Psoas muscle (tissue), 8 donors: Measurements from ENCODE around the gene SRRM3. TPM values are rescaled to one million over a fixed set of nuclear protein-coding genes. Genes with fewer than 3 reads are reported as not detected.
"Not testable (repeated sequence)": the region's sequence is repeated elsewhere in the genome, so short reads cannot be mapped to it uniquely, and the experiment has no call there.

Experiments
- ATAC-seq, 4 donors: fragments of 200-7000 bp; cut with Tn5 transposase; one replicate each; pipeline ENCODE4 v1.9.1; 2020; ENCODE audit warnings: moderate library complexity in 3 of 4, mild to moderate bottlenecking in 2 of 4
- DNase-seq, 2 donors: peaks; one replicate each; pipeline ENCODE4 v3.0.0-alpha.2; 2020
- H3K27ac ChIP-seq: fragments of 200-600 bp; one replicate; pipeline ENCODE4 v1.8.0; 2022
- H3K27me3 ChIP-seq, 3 donors: fragments of 200-600 bp in 1 of 3; one replicate each; pipeline versions ENCODE4 v1.6.1 to v1.8.0; 2013 to 2022; ENCODE audit warnings: low read length in 2 of 3, mild to moderate bottlenecking in 2 of 3, moderate library complexity in 1 of 3; ENCODE audit not compliant: insufficient read depth in 3 of 3
- H3K36me3 ChIP-seq, 2 donors: fragments of 200-600 bp in 1 of 2; one replicate each; pipeline versions ENCODE4 v1.6.1 to v1.8.0; 2013 to 2022; ENCODE audit warnings: low read depth in 1 of 2, mild to moderate bottlenecking in 1 of 2, moderate library complexity in 1 of 2; ENCODE audit not compliant: insufficient read depth in 1 of 2
- H3K4me1 ChIP-seq: fragments of 200-600 bp; one replicate; pipeline ENCODE4 v1.8.0; 2022
- H3K4me3 ChIP-seq: fragments of 200-600 bp; one replicate; pipeline ENCODE4 v1.8.0; 2022; ENCODE audit warnings: mild to moderate bottlenecking
- H3K9me3 ChIP-seq: fragments of 200-600 bp; one replicate; pipeline ENCODE4 v1.8.0; 2022
- WGBS, 3 donors: extraction: QIAGEN DNeasy Blood & Tissue Kit; methylation state at CpG; one replicate each; pipeline versions ENCODE4 v1.1.6 to v1.1.7; 2013; 5-methylcytosine and 5-hydroxymethylcytosine counted together
- intact Hi-C, 2 donors: fragments of 100-400 bp; cut with DNase I; formaldehyde crosslinking; loops; one replicate each; pipeline versions ENCODE4 v1.11.0 to v1.14.2; 2022
- polyA plus RNA-seq, 3 donors: library from polyadenylated mRNA; stranded (reverse); fragments of 200-250 nt; gene quantifications; one replicate each; pipeline ENCODE4 v1.2.3, GENCODE V29; 2013
- total RNA-seq, 4 donors: library from RNA; stranded (reverse); fragmentation: NEBNext Ultra II Directional in 2 of 4; extraction: Animal tissue kit (Norgen Biotek cat#: 25700) in 2 of 4; gene quantifications; one replicate each; pipeline versions ENCODE4 v1.2.1 to v1.2.4, GENCODE V29; 2021 to 2023
- TF ChIP-seq, protein P1 (sequence below): fragments of 200-600 bp; IDR thresholded peaks from one replicate; pipeline ENCODE4 v1.8.0; 2022; ENCODE audit warnings: antibody characterized with exemption
- donor health status: healthy with polysubstance abuse.
- donor health status: DM: no; HTN: no; CAD: no; lungs with moderate emphysema.
- donor health status: Bipolar disorder and iron deficiency.
- donor health status: healthy.
- donor health status: DM: yes; HTN: yes; CAD: no.
- donor health status: DM: no; HTN: no; CAD: no.
- donor health status: DM: no; HTN: no; CAD: no.
- donor health status: DM: yes; HTN: yes; CAD: no.

SRRM3 gene
- total and polyA plus RNA-seq, 7 donors: 0.48 to 5.4 (median 0.69) TPM

GRCh38 chr7:76234931-76235441 is 33.3 kb downstream of the SRRM3 start:
- 2 to 3% (median 3%) methylated on average over 40 to 48 of the region's 48 CpGs for WGBS, 3 donors
- Histone ChIP-seq H3K4me1 (no peaks in the 10 kb centered on the region), H3K9me3 (no peaks in the 10 kb centered on the region), H3K4me3 (peak overlapping the region; percentile 35), H3K27ac (no peak overlapping the region), H3K27me3 (peaks cover 0 to 86% (median 20%) of the 10 kb centered on the region in 3 donors), H3K36me3 (no peaks in the 10 kb centered on the region)
- intact Hi-C loops: no loop called here
- TF ChIP-seq, protein P1, sequence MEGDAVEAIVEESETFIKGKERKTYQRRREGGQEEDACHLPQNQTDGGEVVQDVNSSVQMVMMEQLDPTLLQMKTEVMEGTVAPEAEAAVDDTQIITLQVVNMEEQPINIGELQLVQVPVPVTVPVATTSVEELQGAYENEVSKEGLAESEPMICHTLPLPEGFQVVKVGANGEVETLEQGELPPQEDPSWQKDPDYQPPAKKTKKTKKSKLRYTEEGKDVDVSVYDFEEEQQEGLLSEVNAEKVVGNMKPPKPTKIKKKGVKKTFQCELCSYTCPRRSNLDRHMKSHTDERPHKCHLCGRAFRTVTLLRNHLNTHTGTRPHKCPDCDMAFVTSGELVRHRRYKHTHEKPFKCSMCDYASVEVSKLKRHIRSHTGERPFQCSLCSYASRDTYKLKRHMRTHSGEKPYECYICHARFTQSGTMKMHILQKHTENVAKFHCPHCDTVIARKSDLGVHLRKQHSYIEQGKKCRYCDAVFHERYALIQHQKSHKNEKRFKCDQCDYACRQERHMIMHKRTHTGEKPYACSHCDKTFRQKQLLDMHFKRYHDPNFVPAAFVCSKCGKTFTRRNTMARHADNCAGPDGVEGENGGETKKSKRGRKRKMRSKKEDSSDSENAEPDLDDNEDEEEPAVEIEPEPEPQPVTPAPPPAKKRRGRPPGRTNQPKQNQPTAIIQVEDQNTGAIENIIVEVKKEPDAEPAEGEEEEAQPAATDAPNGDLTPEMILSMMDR: no peak
- DNase-seq: peak; percentile 64 to 79
- ATAC-seq: peak; percentile 78 to 94 (median 84)

GRCh38 chr7:76236224-76236623 is 34.5 kb downstream of the SRRM3 start:
- DNase-seq (no peak), ATAC-seq (no peak)
- no peaks in the 10 kb centered on the region for H3K9me3 ChIP-seq
- peaks cover 0 to 73% (median 20%) of the 10 kb centered on the region in 3 donors for H3K27me3 ChIP-seq
- H3K4me1 ChIP-seq: no peaks in the 10 kb centered on the region
- no peak overlapping the region for H3K27ac ChIP-seq
- intact Hi-C loops: no loop called here
- no peak overlapping the region for H3K4me3 ChIP-seq
- WGBS, 3 donors: 64 to 73% (median 64%) methylated on average over 8 of the region's 8 CpGs
- TF ChIP-seq, protein P1: no peak
- no peaks in the 10 kb centered on the region for H3K36me3 ChIP-seq

- no peaks in the 10 kb centered on the region for H3K36me3 ChIP-seq
- ATAC-seq: no peak
These were observed 36.6 kb downstream of the SRRM3 start for GRCh38 chr7:76238326-76238725.

GRCh38 chr7:76241141-76241540 is 39.4 kb downstream of the SRRM3 start:
- TF ChIP-seq, protein P1: no peak
- no peak overlapping the region for H3K27ac ChIP-seq
- 51 to 73% (median 69%) methylated on average over 5 of the region's 5 CpGs for WGBS, 3 donors
- no peaks in the 10 kb centered on the region for H3K9me3 ChIP-seq
- no peaks in the 10 kb centered on the region for H3K36me3 ChIP-seq
- no peak overlapping the region for H3K4me3 ChIP-seq
- H3K4me1 ChIP-seq: no peaks in the 10 kb centered on the region
- ATAC-seq (no peak), DNase-seq (no peak)
- intact Hi-C loops: no loop called here
- peaks cover 0 to 30% (median 5%) of the 10 kb centered on the region in 3 donors for H3K27me3 ChIP-seq

More at GRCh38 chr7:76238326-76238725, 36.6 kb downstream of the SRRM3 start:
- WGBS, 3 donors: 29 to 32% (median 30%) methylated on average over 12 of the region's 12 CpGs
- Histone ChIP-seq H3K27me3 (peaks cover 0 to 56% (median 17%) of the 10 kb centered on the region in 3 donors), H3K4me3 (no peak overlapping the region), H3K27ac (no peak overlapping the region), H3K4me1 (no peaks in the 10 kb centered on the region), H3K9me3 (no peaks in the 10 kb centered on the region)
- no peak for DNase-seq
- TF ChIP-seq, protein P1: no peak
- intact Hi-C loops: no loop called here

- ATAC-seq, H3K4me1 ChIP-seq, DNase-seq, H3K4me3 ChIP-seq, intact Hi-C loops, H3K27ac ChIP-seq, H3K9me3 ChIP-seq, H3K36me3 ChIP-seq: not testable (repeated sequence)
- peaks cover 0 to 17% (median 2%) of the 10 kb centered on the region in 3 donors for H3K27me3 ChIP-seq
- 88 to 92% (median 88%) methylated on average over 5 of the region's 5 CpGs for WGBS, 3 donors
These were observed 40.9 kb downstream of the SRRM3 start for GRCh38 chr7:76242517-76243063.
